ENCODE results near the gene NSFL1C. TPM values are rescaled to one million over a fixed set of nuclear protein-coding genes. Genes with fewer than 3 reads are reported as not detected.

NSFL1C gene
- total and polyA plus RNA-seq, 9 of the 15 experiments (the other 6 are each of a cell fraction or from before 2014, with no cell fraction given), result 20.8 to 119 (median 47.0) TPM

DNA sequence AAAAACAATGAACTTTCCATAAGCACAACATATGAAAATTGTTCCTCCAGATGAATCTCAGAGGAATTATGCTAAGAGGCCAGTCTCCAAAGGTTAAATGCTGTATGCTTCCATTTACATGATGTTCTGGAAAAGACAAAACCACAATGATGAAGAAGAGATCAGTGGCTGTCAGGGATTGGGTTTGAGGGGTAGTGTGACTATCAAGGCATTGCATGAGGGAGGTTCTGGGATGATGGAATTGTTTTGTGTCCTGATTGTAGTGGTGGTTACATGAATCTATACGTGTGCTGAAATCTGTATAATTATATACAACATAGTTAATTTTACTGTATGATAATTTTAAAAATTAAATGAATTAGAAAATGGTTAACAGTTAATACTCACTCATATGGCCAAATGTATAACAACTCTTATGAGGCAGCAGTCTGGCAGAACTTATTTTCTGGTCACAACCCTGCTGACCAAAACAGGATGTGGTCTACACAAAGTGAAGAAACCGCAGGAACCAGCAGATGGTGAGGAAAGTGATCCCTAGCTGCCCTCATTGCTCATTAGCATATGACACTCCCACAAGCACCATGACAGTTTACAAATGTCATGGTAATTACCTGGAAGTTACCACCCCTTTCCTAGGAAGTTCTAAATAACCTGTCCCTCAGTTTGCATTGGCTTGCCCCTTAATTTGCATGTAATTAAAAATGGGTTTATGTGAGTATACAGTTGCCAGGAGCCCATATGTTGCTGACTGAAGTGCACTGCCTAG lies 31.9 kb downstream of the NSFL1C start (continued):
- TF ChIP-seq ETV6 (IDR thresholded peaks at IDR 0.05; ENCODE audit: borderline replicate concordance in 1 of 2, low read depth in 2 of 2, low read length in 1 of 2), result 0 out of 4 replicates have a peak, but pooled peaks of 1 of the 2 experiments have one; percentile 30
- TF ChIP-seq ETV6 (CRISPR knock-in tag; IDR thresholded peaks at IDR 0.05; ENCODE audit: borderline replicate concordance), result no peak
- no peak for TF ChIP-seq TFAM (CRISPR knock-in tag; conservative IDR thresholded peaks at IDR 0.05)
- TF ChIP-seq SMARCE1 (IDR thresholded peaks at IDR 0.05), result peak; percentile 57; the same call in 1 of the 2 replicates
- TF ChIP-seq GABPB1 (CRISPR knock-in tag; IDR thresholded peaks at IDR 0.05), result peak; percentile 78
- peak; percentile 2; the same call in 1 of the 2 replicates for TF ChIP-seq NFIC (IDR thresholded peaks at IDR 0.05)
- no peak for TF ChIP-seq NR2C2 (CRISPR knock-in tag; IDR thresholded peaks at IDR 0.05)
- peak; percentile 44; the same call in 1 of the 2 replicates for TF ChIP-seq NR2C2 (tag; IDR thresholded peaks at IDR 0.05)
- TF ChIP-seq, protein P1, sequence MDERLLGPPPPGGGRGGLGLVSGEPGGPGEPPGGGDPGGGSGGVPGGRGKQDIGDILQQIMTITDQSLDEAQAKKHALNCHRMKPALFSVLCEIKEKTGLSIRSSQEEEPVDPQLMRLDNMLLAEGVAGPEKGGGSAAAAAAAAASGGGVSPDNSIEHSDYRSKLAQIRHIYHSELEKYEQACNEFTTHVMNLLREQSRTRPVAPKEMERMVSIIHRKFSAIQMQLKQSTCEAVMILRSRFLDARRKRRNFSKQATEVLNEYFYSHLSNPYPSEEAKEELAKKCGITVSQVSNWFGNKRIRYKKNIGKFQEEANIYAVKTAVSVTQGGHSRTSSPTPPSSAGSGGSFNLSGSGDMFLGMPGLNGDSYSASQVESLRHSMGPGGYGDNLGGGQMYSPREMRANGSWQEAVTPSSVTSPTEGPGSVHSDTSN (CRISPR knock-in tag; IDR thresholded peaks at IDR 0.05; ENCODE audit: low read depth), result no peak
- TF ChIP-seq, protein P1 (tag; conservative IDR thresholded peaks at IDR 0.05; ENCODE audit: low read depth), result peak; percentile 84
- peak in 1 of 2 experiments; percentile 30; a peak in 1 of 4 replicates for TF ChIP-seq NRF1 (conservative IDR thresholded peaks at IDR 0.05 in 1 of 2, IDR thresholded peaks at IDR 0.05 in 1 of 2)
- TF ChIP-seq ETV5 (CRISPR knock-in tag; IDR thresholded peaks at IDR 0.05; ENCODE audit: low read depth), result peak; percentile 78; the same call in 1 of the 2 replicates
- TF ChIP-seq NCOA1 (IDR thresholded peaks at IDR 0.05; ENCODE audit: low read depth), result peak; percentile 16; the same call in 1 of the 2 replicates
- TF ChIP-seq, protein P2, sequence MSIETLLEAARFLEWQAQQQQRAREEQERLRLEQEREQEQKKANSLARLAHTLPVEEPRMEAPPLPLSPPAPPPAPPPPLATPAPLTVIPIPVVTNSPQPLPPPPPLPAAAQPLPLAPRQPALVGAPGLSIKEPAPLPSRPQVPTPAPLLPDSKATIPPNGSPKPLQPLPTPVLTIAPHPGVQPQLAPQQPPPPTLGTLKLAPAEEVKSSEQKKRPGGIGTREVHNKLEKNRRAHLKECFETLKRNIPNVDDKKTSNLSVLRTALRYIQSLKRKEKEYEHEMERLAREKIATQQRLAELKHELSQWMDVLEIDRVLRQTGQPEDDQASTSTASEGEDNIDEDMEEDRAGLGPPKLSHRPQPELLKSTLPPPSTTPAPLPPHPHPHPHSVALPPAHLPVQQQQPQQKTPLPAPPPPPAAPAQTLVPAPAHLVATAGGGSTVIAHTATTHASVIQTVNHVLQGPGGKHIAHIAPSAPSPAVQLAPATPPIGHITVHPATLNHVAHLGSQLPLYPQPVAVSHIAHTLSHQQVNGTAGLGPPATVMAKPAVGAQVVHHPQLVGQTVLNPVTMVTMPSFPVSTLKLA (conservative IDR thresholded peaks at IDR 0.05), result peak in 1 of 2 experiments; percentile 39; a peak in 1 of 4 replicates
- TF ChIP-seq YY1 (IDR thresholded peaks at IDR 0.05; ENCODE audit: borderline replicate concordance in 1 of 3, control insufficient read depth in 1 of 3, extremely low read depth in 1 of 3, insufficient read depth in 3 of 3, insufficient read length in 1 of 3, insufficient replicate concordance in 2 of 3, low read depth in 1 of 3, low read length in 2 of 3), result peak in 2 of 3 experiments; percentile 27 to 35
